ENCODE data around the gene PSMF1. TPM values are rescaled to one million over a fixed set of nuclear protein-coding genes. Genes with fewer than 3 reads are reported as not detected.

The PSMF1 gene
- total and polyA plus RNA-seq, 2 of the 13 experiments (the other 11 are each of a cell fraction or from before 2014, with no cell fraction given) = 82.5 to 86.0 TPM

DNA sequence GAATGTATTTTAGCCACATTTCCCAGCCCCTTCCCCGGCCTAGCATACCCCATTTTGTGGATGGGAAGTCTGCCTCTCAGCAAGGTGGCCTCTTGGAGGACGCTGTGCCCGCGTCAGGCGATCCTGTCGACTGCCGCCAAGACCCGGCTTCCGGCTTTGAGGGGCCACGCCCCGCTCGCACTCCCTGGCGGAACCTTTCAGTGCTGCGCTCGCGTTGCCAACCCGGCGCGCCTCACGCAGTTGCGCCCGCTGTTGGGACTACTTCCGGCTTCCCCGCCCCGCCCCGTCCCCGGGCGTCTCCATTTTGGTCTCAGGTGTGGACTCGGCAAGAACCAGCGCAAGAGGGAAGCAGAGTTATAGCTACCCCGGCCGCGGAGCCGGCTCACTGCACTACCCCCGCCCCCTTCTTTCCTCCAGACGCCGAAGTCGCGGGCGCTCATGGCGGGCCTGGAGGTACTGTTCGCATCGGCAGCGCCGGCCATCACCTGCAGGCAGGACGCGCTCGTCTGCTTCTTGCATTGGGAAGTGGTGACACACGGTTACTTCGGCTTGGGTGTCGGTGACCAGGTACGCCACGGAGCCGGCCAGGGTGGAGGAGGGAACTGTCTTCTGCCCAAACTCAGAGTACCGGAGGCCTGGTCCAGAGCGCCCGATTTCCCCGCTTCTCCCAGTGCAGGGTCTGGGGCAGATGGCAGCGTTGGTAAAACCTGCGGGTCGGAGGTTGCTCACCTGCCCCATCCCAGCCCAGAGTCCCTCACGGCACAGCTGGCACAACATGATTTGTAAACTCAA, at the start of gene PSMF1 (continued):
- TF ChIP-seq, protein P1, sequence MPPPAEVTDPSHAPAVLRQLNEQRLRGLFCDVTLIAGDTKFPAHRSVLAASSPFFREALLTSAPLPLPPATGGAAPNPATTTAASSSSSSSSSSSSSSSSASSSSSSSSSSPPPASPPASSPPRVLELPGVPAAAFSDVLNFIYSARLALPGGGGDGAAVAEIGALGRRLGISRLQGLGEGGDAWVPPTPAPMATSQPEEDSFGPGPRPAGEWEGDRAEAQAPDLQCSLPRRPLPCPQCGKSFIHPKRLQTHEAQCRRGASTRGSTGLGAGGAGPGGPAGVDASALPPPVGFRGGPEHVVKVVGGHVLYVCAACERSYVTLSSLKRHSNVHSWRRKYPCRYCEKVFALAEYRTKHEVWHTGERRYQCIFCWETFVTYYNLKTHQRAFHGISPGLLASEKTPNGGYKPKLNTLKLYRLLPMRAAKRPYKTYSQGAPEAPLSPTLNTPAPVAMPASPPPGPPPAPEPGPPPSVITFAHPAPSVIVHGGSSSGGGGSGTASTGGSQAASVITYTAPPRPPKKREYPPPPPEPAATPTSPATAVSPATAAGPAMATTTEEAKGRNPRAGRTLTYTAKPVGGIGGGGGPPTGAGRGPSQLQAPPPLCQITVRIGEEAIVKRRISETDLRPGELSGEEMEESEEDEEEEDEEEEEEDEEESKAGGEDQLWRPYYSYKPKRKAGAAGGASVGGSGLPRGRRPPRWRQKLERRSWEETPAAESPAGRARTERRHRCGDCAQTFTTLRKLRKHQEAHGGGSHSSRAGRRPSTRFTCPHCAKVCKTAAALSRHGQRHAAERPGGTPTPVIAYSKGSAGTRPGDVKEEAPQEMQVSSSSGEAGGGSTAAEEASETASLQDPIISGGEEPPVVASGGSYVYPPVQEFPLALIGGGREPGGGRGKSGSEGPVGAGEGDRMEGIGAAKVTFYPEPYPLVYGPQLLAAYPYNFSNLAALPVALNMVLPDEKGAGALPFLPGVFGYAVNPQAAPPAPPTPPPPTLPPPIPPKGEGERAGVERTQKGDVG (CRISPR knock-in tag; IDR thresholded peaks at IDR 0.05; ENCODE audit: borderline replicate concordance) = peak; percentile 91; the same call in 1 of the 2 replicates
- TF ChIP-seq YEATS4 (CRISPR knock-in tag; IDR thresholded peaks at IDR 0.05; ENCODE audit: borderline replicate concordance) (peak; percentile 99), SP5 (CRISPR knock-in tag; IDR thresholded peaks at IDR 0.05; ENCODE audit: borderline replicate concordance, low read depth) (peak; percentile 99), HOXD1 (CRISPR knock-in tag; IDR thresholded peaks at IDR 0.05) (peak; percentile 98), TCF7 (IDR thresholded peaks at IDR 0.05; ENCODE audit: low read depth) (no peak; the same call in 1 of the 2 replicates), SMARCE1 (IDR thresholded peaks at IDR 0.05; ENCODE audit: borderline replicate concordance) (no peak), ZEB1 (IDR thresholded peaks at IDR 0.05; ENCODE audit: insufficient replicate concordance, low read depth) (peak; percentile 94), ARNTL (CRISPR knock-in tag; IDR thresholded peaks at IDR 0.05) (peak; percentile 93), ZNF563 (CRISPR knock-in tag; IDR thresholded peaks at IDR 0.05) (peak; percentile 94), TBP (CRISPR knock-in tag; IDR thresholded peaks at IDR 0.05) (peak; percentile 99), ZNF225 (CRISPR knock-in tag; IDR thresholded peaks at IDR 0.05) (no peak; the same call in 1 of the 2 replicates), NCOA5 (CRISPR knock-in tag; IDR thresholded peaks at IDR 0.05) (0 out of 2 replicates have a peak, but pooled peaks have one; percentile 12), PAX8 (CRISPR knock-in tag; IDR thresholded peaks at IDR 0.05; ENCODE audit: borderline replicate concordance) (peak; percentile 98), KLF9 (CRISPR knock-in tag; IDR thresholded peaks at IDR 0.05; ENCODE audit: low read depth) (peak; percentile 100), MED1 (CRISPR knock-in tag; IDR thresholded peaks at IDR 0.05) (peak; percentile 98)
- TF ChIP-seq, protein P2, sequence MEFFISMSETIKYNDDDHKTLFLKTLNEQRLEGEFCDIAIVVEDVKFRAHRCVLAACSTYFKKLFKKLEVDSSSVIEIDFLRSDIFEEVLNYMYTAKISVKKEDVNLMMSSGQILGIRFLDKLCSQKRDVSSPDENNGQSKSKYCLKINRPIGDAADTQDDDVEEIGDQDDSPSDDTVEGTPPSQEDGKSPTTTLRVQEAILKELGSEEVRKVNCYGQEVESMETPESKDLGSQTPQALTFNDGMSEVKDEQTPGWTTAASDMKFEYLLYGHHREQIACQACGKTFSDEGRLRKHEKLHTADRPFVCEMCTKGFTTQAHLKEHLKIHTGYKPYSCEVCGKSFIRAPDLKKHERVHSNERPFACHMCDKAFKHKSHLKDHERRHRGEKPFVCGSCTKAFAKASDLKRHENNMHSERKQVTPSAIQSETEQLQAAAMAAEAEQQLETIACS (CRISPR knock-in tag; IDR thresholded peaks at IDR 0.05) = peak; percentile 77
